Measurements from ENCODE around the gene TBC1D1.
A peak's percentile ranks its signal among the peaks of the same experiment; 100 is the strongest.

Gene TBC1D1

DNA sequence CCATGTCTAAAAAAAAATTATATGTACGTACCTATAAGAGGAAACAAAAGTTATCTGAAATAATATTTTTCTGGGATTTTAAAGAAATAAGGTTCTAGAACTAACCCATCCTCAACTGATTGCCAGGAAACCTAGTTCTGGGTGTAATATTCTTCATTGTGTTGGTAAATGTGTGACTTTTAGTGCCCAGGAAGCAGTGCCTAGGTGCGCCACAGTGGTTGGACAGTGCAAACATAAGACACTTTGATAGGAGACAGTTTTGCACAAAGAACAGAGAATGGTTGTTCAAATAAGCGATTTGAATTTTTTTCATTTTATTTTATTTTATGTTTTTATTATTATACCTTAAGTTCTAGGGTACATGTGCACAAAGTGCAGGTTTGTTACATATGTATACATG lies 47.3 kb downstream of the TBC1D1 start:
- no peak overlapping the region for H3K27ac ChIP-seq (ENCODE audit: low read depth, low read length, poor library complexity, severe bottlenecking)
- H3F3A ChIP-seq (ENCODE audit: insufficient read depth, low read length): no peaks in the 10 kb centered on the region
- H3K9ac ChIP-seq (ENCODE audit: low read length): no peak overlapping the region
- H3K9me2 ChIP-seq (ENCODE audit: low read depth, low read length): no peaks in the 10 kb centered on the region
- H3K27me3 ChIP-seq (ENCODE audit: insufficient read depth, low read length): no peaks in the 10 kb centered on the region
- H3K4me3 ChIP-seq (ENCODE audit: low read depth, low read length, poor library complexity, severe bottlenecking): no peak overlapping the region
- H2AFZ ChIP-seq (ENCODE audit: low read length): no peak overlapping the region
- H3K79me2 ChIP-seq (ENCODE audit: insufficient read depth, low read length): 0 out of 2 replicates have a peak, but pooled peaks cover 6% of the 10 kb centered on the region
- no peak for TF ChIP-seq CTCF (IDR thresholded peaks at IDR 0.05; ENCODE audit: low read length)
- no peak for TF ChIP-seq EZH2 (IDR thresholded peaks at IDR 0.05; ENCODE audit: borderline replicate concordance, low read length)
- no peaks in the 10 kb centered on the region for H3K9me3 ChIP-seq (ENCODE audit: low read length)
- peaks cover 24% of the 10 kb centered on the region for H3K36me3 ChIP-seq (ENCODE audit: insufficient read depth, low read length)
- no peak overlapping the region for H3K4me2 ChIP-seq (ENCODE audit: low read length)
- H3K4me1 ChIP-seq (ENCODE audit: insufficient read depth, low read length, severe bottlenecking): no peaks in the 10 kb centered on the region
- H4K20me1 ChIP-seq (ENCODE audit: insufficient read depth, low read length): no peaks in the 10 kb centered on the region

DNA sequence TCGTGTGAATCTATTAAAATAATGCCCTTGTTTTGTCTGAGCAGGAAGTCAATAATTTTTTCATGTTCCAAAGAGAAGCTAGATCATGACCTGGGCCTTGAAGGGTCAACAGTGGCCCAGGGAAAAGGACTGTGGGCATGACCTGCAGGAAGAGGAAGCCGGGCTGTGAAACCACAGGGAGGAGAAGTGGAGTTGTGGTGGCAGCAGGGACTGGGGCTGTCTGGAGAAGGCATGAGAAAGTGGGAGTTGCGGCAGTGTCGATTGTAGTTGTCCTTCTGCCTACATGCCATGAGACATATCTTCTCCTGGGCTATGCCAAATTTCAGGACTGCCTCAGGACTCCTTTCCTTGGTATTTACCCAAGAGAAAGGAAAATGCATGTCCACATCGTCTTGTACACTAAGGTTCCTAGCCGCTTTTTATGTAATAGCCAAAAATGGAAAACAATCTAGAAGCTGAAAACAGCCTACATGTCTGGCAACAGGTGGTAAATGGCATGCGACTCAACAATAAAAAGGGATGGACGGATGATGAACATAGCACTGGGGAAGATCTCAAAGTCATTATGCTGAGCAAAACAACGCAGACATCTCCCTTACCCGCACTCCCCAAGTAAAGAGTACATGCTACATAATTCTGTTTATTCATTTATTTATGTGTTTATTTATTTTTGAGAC lies 55.8 kb downstream of the TBC1D1 start:
- Histone ChIP-seq H2AFZ (ENCODE audit: low read length) (no peak overlapping the region), H3K9ac (ENCODE audit: low read length) (no peak overlapping the region), H3K4me2 (ENCODE audit: low read length) (no peak overlapping the region), H3K79me2 (ENCODE audit: insufficient read depth, low read length) (no peaks in the 10 kb centered on the region), H3K27ac (ENCODE audit: low read depth, low read length, poor library complexity, severe bottlenecking) (no peak overlapping the region), H3K4me1 (ENCODE audit: insufficient read depth, low read length, severe bottlenecking) (peaks cover 23% of the 10 kb centered on the region), H3K36me3 (ENCODE audit: insufficient read depth, low read length) (peaks cover 4% of the 10 kb centered on the region; the same call in 1 of the 2 replicates), H3K9me3 (ENCODE audit: low read length) (no peaks in the 10 kb centered on the region), H4K20me1 (ENCODE audit: insufficient read depth, low read length) (no peaks in the 10 kb centered on the region), H3K27me3 (ENCODE audit: insufficient read depth, low read length) (no peaks in the 10 kb centered on the region), H3K9me2 (ENCODE audit: low read depth, low read length) (no peaks in the 10 kb centered on the region), H3F3A (ENCODE audit: insufficient read depth, low read length) (no peaks in the 10 kb centered on the region), H3K4me3 (ENCODE audit: low read depth, low read length, poor library complexity, severe bottlenecking) (no peak overlapping the region)
- no peak for TF ChIP-seq EZH2 (IDR thresholded peaks at IDR 0.05; ENCODE audit: borderline replicate concordance, low read length)
- TF ChIP-seq CTCF (IDR thresholded peaks at IDR 0.05; ENCODE audit: low read length): no peak

- Histone ChIP-seq H2AFZ (ENCODE audit: low read length) (no peak overlapping the region), H3K27ac (ENCODE audit: low read depth, low read length, poor library complexity, severe bottlenecking) (peak overlapping the region; percentile 33), H3K9ac (ENCODE audit: low read length) (no peak overlapping the region), H3K4me3 (ENCODE audit: low read depth, low read length, poor library complexity, severe bottlenecking) (no peak overlapping the region), H3K9me2 (ENCODE audit: low read depth, low read length) (no peaks in the 10 kb centered on the region), H3F3A (ENCODE audit: insufficient read depth, low read length) (no peaks in the 10 kb centered on the region), H3K4me1 (ENCODE audit: insufficient read depth, low read length, severe bottlenecking) (peaks cover 23% of the 10 kb centered on the region), H3K36me3 (ENCODE audit: insufficient read depth, low read length) (peaks cover 16% of the 10 kb centered on the region), H4K20me1 (ENCODE audit: insufficient read depth, low read length) (no peaks in the 10 kb centered on the region), H3K27me3 (ENCODE audit: insufficient read depth, low read length) (no peaks in the 10 kb centered on the region), H3K9me3 (ENCODE audit: low read length) (no peaks in the 10 kb centered on the region), H3K79me2 (ENCODE audit: insufficient read depth, low read length) (no peaks in the 10 kb centered on the region), H3K4me2 (ENCODE audit: low read length) (peak overlapping the region; percentile 17)
- no peak for TF ChIP-seq EZH2 (IDR thresholded peaks at IDR 0.05; ENCODE audit: borderline replicate concordance, low read length)
- no peak for TF ChIP-seq CTCF (IDR thresholded peaks at IDR 0.05; ENCODE audit: low read length)
These were observed 57.7 kb downstream of the TBC1D1 start for GRCh38 chr4:37948542-37948941.
